HG02970 (cell line): Measurements from ENCODE around the gene NME4.

Experiments used
- ATAC-seq: cut with Tn5 transposase; IDR thresholded peaks from one replicate; pipeline ENCODE4 v1.9.1; 2021; ENCODE audit warnings: mild to moderate bottlenecking, moderate library complexity, moderate number of reproducible peaks; ENCODE audit not compliant: unreplicated experiment, low FRiP score

The NME4 gene

GRCh38 chr16:425082-425718 is 28.2 kb downstream of the NME4 start, which contains the start of gene RAB11FIP3:
Gene RAB11FIP3 (plus strand): TSS chr16:425649. CDS start chr16:426007, 358 bp downstream.
- peak; percentile 79 for ATAC-seq

GRCh38 chr16:425740-426114 is 28.7 kb downstream of the NME4 start:
- ATAC-seq = peak; percentile 34

GRCh38 chr16:426115-426905 is 29.3 kb downstream of the NME4 start:
- ATAC-seq = peak; percentile 13

DNA sequence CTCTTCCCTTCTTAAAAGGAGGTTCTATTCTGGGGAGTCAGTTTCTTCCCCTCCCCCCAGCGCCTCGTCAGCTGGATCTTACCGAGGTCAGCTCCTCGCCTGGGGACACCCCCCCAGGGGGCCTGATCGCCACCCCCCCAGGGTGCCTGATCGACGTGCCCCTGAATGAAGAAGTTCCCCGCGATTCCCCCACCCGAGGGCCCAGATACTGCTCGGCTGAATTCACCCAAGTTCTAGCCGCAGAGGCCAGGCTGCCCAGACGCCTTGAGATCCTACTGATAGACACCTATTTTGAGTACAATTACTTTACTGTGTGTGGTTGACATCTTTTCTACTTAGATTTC is 29.9 kb downstream of the NME4 start:
- ATAC-seq = no peak

- ATAC-seq = no peak
Observed at GRCh38 chr16:427250-427649, 30.3 kb downstream of the NME4 start.

DNA sequence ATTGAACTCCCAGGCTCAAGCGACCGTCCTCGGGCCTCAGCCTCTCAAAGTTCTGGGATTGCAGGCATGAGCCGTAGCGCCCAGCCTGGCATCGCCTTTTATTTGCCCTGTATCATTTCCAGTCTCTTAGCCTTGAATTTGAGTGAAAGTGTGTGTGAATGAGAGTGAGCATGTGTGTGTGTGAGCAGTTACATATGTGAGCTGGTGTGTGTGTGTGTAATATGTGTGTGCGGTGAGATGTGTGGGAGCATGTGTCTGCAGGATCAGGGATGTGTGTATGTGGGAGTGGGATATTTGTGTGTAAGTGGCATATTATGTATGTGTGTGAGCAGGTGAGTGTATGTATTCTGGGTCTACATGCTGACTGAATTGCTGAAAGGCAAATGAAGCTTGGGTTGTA is 33.9 kb downstream of the NME4 start:
- ATAC-seq = no peak

- no peak for ATAC-seq
Observed at GRCh38 chr16:440627-441026, 43.6 kb downstream of the NME4 start.

DNA sequence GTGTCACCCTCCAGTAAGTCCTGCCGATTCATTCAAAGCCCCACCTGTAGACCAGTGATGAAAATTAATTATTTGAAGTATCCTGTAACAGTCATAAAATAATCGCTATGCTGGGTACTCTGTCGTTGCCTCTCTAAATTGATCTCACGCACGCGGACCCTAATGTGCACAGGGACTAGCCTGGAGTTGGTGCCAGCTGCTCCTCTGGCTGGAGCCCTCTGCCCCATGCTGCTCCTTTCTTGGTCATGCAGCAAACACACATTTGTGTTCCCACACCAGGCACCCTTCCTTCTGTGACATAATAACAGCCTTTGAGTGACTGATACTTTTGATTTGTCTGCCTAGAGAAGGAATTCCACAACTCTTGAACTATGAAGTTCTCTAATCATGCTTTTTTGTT is 44.4 kb downstream of the NME4 start:
- ATAC-seq = no peak

GRCh38 chr16:442976-443375 is 46.0 kb downstream of the NME4 start:
- ATAC-seq = no peak

DNA sequence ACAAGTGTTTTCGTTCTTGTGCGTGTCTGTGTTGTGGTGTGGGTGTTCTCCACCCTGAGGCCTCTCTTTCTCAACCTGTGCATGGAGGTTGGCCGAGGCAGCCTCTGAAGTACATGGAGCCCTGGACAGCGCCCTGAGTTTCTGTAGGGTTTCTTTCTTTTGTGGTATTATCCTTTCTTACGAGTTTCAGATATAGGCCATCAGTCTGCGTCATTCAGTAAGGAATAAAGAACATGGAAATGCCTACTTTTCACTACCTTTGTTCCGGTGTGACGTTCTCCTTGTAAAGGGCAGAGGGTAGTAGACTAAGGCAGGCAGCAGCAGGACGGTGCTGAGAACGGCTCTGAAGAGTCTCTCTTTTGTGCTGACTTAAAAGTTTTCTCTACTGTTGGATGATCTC is 47.0 kb downstream of the NME4 start:
- ATAC-seq = no peak

DNA sequence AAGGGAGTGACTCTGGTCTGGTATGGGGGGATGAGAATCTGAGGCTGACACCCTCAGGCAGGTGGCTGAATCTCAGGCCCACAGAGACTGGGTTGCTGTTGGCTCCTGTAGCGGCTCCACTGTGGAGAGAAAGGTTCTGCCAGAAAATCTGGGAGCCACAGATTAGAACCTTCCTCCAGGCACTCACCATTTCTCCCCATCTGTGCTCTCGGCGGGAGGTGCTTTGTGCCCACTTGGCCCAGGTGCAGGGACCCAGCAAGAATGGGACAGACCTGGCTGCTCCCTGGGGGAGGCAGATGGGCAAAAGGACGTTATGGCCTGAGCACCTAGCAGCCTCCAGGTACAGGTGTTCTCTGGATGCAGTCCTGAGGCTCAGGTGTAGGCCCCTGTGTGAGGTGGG is 48.6 kb downstream of the NME4 start:
- ATAC-seq = no peak
